Sigmoid colon (tissue), 7 donors: Measurements from ENCODE around the gene MTMR6. TPM values are rescaled to one million over a fixed set of nuclear protein-coding genes. Genes with fewer than 3 reads are reported as not detected.

ENCODE experiments used
- DNase-seq: peaks from one replicate; pipeline ENCODE4 v3.0.0-alpha.2; 2019
- H3K27ac ChIP-seq, 4 donors: fragments of 200-600 bp; sonication (generic); one replicate each; pipeline ENCODE4 v1.5.1; 2016 to 2019; ENCODE audit warnings: mild to moderate bottlenecking in 1 of 4
- H3K27me3 ChIP-seq, 3 donors: fragments of 200-600 bp; sonication (generic); one replicate each; pipeline ENCODE4 v1.5.1; 2019; ENCODE audit warnings: mild to moderate bottlenecking in 1 of 3
- H3K36me3 ChIP-seq, 4 donors: fragments of 200-600 bp; sonication (generic); one replicate each; pipeline ENCODE4 v1.5.1; 2016 to 2019
- H3K4me1 ChIP-seq, 4 donors: fragments of 200-600 bp; sonication (generic); one replicate each; pipeline ENCODE4 v1.5.1; 2017 to 2019
- H3K4me3 ChIP-seq, 4 donors: fragments of 200-600 bp; sonication (generic); one replicate each; pipeline ENCODE4 v1.5.1; 2017 to 2019; ENCODE audit warnings: mild to moderate bottlenecking in 2 of 4, moderate library complexity in 1 of 4
- H3K9me3 ChIP-seq, 4 donors: fragments of 200-600 bp in 3 of 4; sonication (generic) in 3 of 4; one replicate each; pipeline versions ENCODE4 v1.5.1 to v1.6.1; 2013 to 2019
- EP300 ChIP-seq, 4 donors: sonication (generic); formaldehyde crosslinking; IDR thresholded peaks; one replicate each; pipeline ENCODE4 v1.6.1; 2017; ENCODE audit warnings: antibody characterized with exemption in 4 of 4
- POLR2A ChIP-seq, 2 donors: fragments of 450-650 bp; IDR thresholded peaks; one replicate each; pipeline ENCODE4 v1.6.1; 2016; ENCODE audit warnings: antibody characterized with exemption in 2 of 2, mild to moderate bottlenecking in 2 of 2, moderate library complexity in 2 of 2
- POLR2AphosphoS5 ChIP-seq, 4 donors: sonication (generic); formaldehyde crosslinking; IDR thresholded peaks; one replicate each; pipeline ENCODE4 v1.6.1; 2017; ENCODE audit warnings: antibody characterized with exemption in 4 of 4
- WGBS, 2 donors: extraction: QIAGEN DNeasy Blood & Tissue Kit; methylation state at CpG; one replicate each; pipeline ENCODE4 v1.1.7; 2013; 5-methylcytosine and 5-hydroxymethylcytosine counted together
- intact Hi-C: fragments of 100-400 bp; cut with DNase I; formaldehyde crosslinking; loops from one replicate; pipeline ENCODE4 v1.15.1; 2023
- polyA plus RNA-seq, 3 donors: library from polyadenylated mRNA; stranded (reverse); fragments of 200-250 nt; gene quantifications; one replicate each; pipeline ENCODE4 v1.2.3, GENCODE V29; 2013
- total RNA-seq, 4 donors: library from RNA; depleted of rRNA; stranded (reverse); fragments of >200 nt; gene quantifications; one replicate each; pipeline ENCODE4 v1.1.0, GENCODE V29; 2016
- TF ChIP-seq, protein P1 (sequence below), 4 experiments: fragments of 450-650 bp in 3 of 4; fragments of 200-600 bp in 1 of 4; IDR thresholded peaks; one replicate each; pipeline ENCODE4 v1.5.1; 2016 to 2019; ENCODE audit warnings: antibody characterized with exemption in 4 of 4, mild to moderate bottlenecking in 3 of 4, moderate library complexity in 2 of 4
- donor health status: healthy with polysubstance abuse.
- donor health status: Bipolar disorder and iron deficiency.
- donor health status: healthy.

Gene MTMR6
- total and polyA plus RNA-seq, 7 donors, result 8.9 to 33.1 (median 21.6) TPM

DNA sequence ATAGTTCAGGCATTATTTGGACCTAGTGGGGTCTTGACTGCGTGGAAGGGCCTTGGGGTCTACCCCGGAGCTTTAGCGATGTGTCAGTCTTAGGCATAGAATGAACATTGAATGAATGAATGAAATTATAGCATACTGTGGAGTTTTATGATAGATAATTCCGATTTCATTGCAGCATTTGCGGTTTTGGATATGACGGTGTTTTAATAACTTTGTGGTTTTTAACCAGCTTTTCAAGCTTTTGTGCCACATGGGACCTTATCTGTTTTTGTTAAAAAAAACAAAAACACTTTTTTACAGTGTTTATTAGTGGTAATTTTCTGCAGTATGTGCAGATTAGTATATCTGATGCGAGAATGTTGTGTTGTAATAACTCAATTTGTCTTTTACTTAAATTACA is 14.8 kb upstream of the MTMR6 start:
- TF ChIP-seq EP300 (IDR thresholded peaks at IDR 0.05) (no peak), POLR2AphosphoS5 (IDR thresholded peaks at IDR 0.05) (no peak), POLR2A (IDR thresholded peaks at IDR 0.05) (no peak)
- TF ChIP-seq, protein P1, sequence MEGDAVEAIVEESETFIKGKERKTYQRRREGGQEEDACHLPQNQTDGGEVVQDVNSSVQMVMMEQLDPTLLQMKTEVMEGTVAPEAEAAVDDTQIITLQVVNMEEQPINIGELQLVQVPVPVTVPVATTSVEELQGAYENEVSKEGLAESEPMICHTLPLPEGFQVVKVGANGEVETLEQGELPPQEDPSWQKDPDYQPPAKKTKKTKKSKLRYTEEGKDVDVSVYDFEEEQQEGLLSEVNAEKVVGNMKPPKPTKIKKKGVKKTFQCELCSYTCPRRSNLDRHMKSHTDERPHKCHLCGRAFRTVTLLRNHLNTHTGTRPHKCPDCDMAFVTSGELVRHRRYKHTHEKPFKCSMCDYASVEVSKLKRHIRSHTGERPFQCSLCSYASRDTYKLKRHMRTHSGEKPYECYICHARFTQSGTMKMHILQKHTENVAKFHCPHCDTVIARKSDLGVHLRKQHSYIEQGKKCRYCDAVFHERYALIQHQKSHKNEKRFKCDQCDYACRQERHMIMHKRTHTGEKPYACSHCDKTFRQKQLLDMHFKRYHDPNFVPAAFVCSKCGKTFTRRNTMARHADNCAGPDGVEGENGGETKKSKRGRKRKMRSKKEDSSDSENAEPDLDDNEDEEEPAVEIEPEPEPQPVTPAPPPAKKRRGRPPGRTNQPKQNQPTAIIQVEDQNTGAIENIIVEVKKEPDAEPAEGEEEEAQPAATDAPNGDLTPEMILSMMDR (IDR thresholded peaks at IDR 0.05), result no peak
- H3K36me3 ChIP-seq, result no peaks in the 10 kb centered on the region
- H3K27me3 ChIP-seq, result no peaks in the 10 kb centered on the region
- intact Hi-C loops, result loop anchor here (5.0 to 10.0 kb wide), 2 partner anchors 380 to 1253 kb away; partner anchors contain the start of gene WASF3
- no peak for DNase-seq
- 0 to 5% methylated on average over 7 of the region's 7 CpGs for WGBS, 2 donors
- peak overlapping the region; percentile 72 to 82 (median 74) for H3K4me3 ChIP-seq
- H3K4me1 ChIP-seq, result peaks cover 0 to 15% (median 11%) of the 10 kb centered on the region in 4 donors
- peak overlapping the region; percentile 91 to 96 (median 94) for H3K27ac ChIP-seq
- no peaks in the 10 kb centered on the region for H3K9me3 ChIP-seq

DNA sequence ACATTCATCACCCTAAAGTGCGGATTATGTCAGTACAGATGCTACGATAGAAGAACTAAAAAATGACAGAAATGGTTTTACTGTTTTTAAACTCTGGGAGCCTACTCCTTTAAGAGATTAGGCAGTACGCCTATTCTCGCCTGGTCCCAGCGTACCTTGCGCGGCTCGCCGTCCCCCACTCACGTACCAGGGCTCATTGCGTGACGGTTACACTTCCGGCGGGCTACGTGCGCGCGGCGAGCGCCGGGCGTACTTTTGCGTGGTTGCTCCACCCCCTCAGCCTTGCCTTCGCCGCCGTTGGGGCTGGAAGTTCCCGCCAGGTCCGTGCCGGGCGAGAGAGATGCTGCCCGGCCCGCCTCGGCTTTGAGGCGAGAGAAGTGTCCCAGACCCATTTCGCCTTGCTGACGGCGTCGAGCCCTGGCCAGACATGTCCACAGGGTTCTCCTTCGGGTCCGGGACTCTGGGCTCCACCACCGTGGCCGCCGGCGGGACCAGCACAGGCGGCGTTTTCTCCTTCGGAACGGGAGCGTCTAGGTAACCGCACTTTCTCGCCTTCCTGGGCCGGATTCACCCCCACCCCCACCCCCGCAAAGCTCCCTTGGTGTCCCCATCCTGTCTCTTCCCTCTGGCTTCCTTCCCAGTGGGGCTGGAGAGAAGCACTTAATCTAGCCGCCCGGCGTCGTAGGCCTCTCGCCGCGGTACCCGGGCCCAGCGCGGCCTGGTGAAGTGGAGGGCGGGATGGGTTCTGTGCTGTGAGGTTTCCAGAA is 14.2 kb upstream of the MTMR6 start, which contains the start of gene NUP58:
NUP58 (plus strand) TSS at position 279 of the 767 bp plus-strand sequence; CDS start at position 428, 149 bp downstream.
- intact Hi-C loops, result loop anchor here (2.0 to 10.0 kb wide), 3 partner anchors 15 to 1253 kb away; partner anchors contain the start of genes MTMR6 and WASF3
- DNase-seq, result peak; percentile 98
- WGBS, 2 donors, result 0% methylated on average over 64 of the region's 64 CpGs

DNA sequence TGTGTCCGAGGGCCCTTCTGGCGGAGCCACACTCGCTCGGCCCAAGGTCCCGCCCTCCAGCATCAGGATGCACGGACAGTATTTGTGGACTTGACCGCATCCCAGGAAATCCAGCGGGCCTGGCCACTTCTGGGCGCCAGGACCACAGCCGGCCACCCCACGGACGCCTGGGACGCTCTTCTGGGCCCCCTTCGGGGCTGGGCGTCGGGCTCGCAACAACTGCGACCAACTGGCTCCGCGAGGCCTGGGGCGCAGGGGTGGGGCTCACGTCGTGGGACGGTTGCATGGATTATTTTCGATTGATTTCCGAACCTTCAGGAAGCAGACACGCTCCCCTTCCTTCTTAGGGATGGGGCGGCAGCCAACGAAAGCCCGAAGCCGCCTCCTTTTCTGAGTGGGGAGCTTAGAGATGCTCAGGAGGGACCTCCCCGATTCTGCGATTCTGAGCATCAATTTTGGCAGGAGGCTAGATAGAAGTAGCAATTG is 13.6 kb upstream of the MTMR6 start:
- H3K4me3 ChIP-seq, result peak overlapping the region; percentile 72 to 82 (median 74)
- peak; percentile 71 for DNase-seq
- H3K4me1 ChIP-seq, result peaks cover 0 to 15% (median 11%) of the 10 kb centered on the region in 4 donors
- intact Hi-C loops, result loop anchor here (2.0 to 10.0 kb wide), 3 partner anchors 14 to 1254 kb away; partner anchors contain the start of genes MTMR6 and WASF3
- TF ChIP-seq POLR2A (IDR thresholded peaks at IDR 0.05) (no peak), EP300 (IDR thresholded peaks at IDR 0.05) (no peak), POLR2AphosphoS5 (IDR thresholded peaks at IDR 0.05) (no peak)
- TF ChIP-seq, protein P1 (IDR thresholded peaks at IDR 0.05), result no peak
- H3K27me3 ChIP-seq, result no peaks in the 10 kb centered on the region
- H3K36me3 ChIP-seq, result no peaks in the 10 kb centered on the region
- H3K9me3 ChIP-seq, result no peaks in the 10 kb centered on the region
- H3K27ac ChIP-seq, result peak overlapping the region; percentile 91 to 96 (median 94)
- 22 to 45% methylated on average over 33 of the region's 33 CpGs for WGBS, 2 donors

More for the DNA sequence above, 14.2 kb upstream of the MTMR6 start, which contains the start of gene NUP58:
- no peaks in the 10 kb centered on the region for H3K36me3 ChIP-seq
- H3K27me3 ChIP-seq, result no peaks in the 10 kb centered on the region
- H3K27ac ChIP-seq, result peak within 1 kb of the TSS; percentile 91 to 96 (median 94)
- H3K4me3 ChIP-seq, result peak within 1 kb of the TSS; percentile 72 to 82 (median 74)
- H3K4me1 ChIP-seq, result peaks cover 0 to 15% (median 11%) of the 10 kb centered on the region in 4 donors
- TF ChIP-seq POLR2A (IDR thresholded peaks at IDR 0.05), result peak; percentile 71 to 73
- peak in 1 of 4 donors; percentile 80 for TF ChIP-seq EP300 (IDR thresholded peaks at IDR 0.05)
- TF ChIP-seq, protein P1 (IDR thresholded peaks at IDR 0.05), result no peak
- peak; percentile 90 to 97 (median 94) for TF ChIP-seq POLR2AphosphoS5 (IDR thresholded peaks at IDR 0.05)
- H3K9me3 ChIP-seq, result no peaks in the 10 kb centered on the region

DNA sequence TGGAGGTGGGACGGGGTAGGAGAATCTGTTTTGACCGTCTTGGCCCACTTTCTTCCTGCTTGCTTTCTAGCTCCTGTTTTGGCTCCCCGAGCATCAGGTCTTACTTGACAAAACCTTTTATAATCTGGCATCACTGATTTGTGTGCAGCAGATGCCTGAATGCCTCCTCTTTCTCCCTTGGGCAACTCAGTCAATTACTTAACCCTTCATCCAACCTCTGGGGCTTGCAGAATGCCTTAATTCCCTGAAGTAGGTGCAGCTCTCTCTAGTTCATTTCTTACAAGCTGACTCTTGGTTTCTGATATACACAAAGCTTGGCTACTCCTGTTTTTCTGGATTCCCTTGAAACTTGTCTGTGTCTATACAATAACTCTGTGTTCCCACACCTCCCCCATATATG is 8.4 kb upstream of the MTMR6 start:
- H3K27ac ChIP-seq, result no peak overlapping the region
- intact Hi-C loops, result no loop called here
- no peak for DNase-seq
- H3K4me3 ChIP-seq, result no peak overlapping the region
- no peaks in the 10 kb centered on the region for H3K27me3 ChIP-seq
- H3K36me3 ChIP-seq, result no peaks in the 10 kb centered on the region
- TF ChIP-seq EP300 (IDR thresholded peaks at IDR 0.05) (no peak), POLR2A (IDR thresholded peaks at IDR 0.05) (no peak), POLR2AphosphoS5 (IDR thresholded peaks at IDR 0.05) (no peak)
- TF ChIP-seq, protein P1 (IDR thresholded peaks at IDR 0.05), result no peak
- peaks cover 0 to under 1% (median 0%) of the 10 kb centered on the region in 4 donors for H3K4me1 ChIP-seq
- no peaks in the 10 kb centered on the region for H3K9me3 ChIP-seq
- WGBS, 2 donors, result 78 to 83% methylated on average over 3 of the region's 3 CpGs
